Liver (tissue), 3 donors: ENCODE measurements around the gene ORMDL2.
"Not testable (repeated sequence)": the region's sequence is repeated elsewhere in the genome, so short reads cannot be mapped to it uniquely, and the experiment has no call there.

Experiments
- CTCF ChIP-seq: fragments of 150-350 bp; IDR thresholded peaks from 2 replicates; pipeline ENCODE4 v1.5.1; 2017; ENCODE audit warnings: improper control_type of control experiment, low read depth, low read length; ENCODE audit not compliant: missing input control
- GABPA ChIP-seq, 2 donors: IDR thresholded peaks in 1 of 2; conservative IDR thresholded peaks in 1 of 2; 2 replicates each; pipeline ENCODE4 v1.6.1; 2016; ENCODE audit warnings: antibody characterized with exemption in 2 of 2, mild to moderate bottlenecking in 1 of 2, moderate library complexity in 1 of 2
- HNF4A ChIP-seq, 2 donors: conservative IDR thresholded peaks; 2 replicates each; pipeline ENCODE4 v1.6.1; 2016; ENCODE audit warnings: antibody characterized with exemption in 2 of 2, mild to moderate bottlenecking in 2 of 2
- HNF4G ChIP-seq: IDR thresholded peaks from 2 replicates; pipeline ENCODE4 v1.6.1; 2016; ENCODE audit warnings: antibody characterized with exemption
- JUND ChIP-seq, 2 donors: IDR thresholded peaks; 2 replicates each; pipeline ENCODE4 v1.6.1; 2016; ENCODE audit warnings: antibody characterized with exemption in 2 of 2
- NR2F2 ChIP-seq: IDR thresholded peaks from 2 replicates; pipeline ENCODE4 v1.6.1; 2016; ENCODE audit warnings: antibody characterized with exemption
- RAD21 ChIP-seq, 2 donors: IDR thresholded peaks; 2 replicates each; pipeline ENCODE4 v1.6.1; 2016; ENCODE audit warnings: antibody characterized with exemption in 2 of 2, mild to moderate bottlenecking in 2 of 2
- REST ChIP-seq: IDR thresholded peaks from 2 replicates; pipeline ENCODE4 v1.6.1; 2016; ENCODE audit warnings: antibody characterized with exemption, mild to moderate bottlenecking
- RXRA ChIP-seq, 2 donors: IDR thresholded peaks; 2 replicates each; pipeline ENCODE4 v1.6.1; 2017 to 2018; ENCODE audit warnings: antibody characterized with exemption in 2 of 2, mild to moderate bottlenecking in 1 of 2
- SP1 ChIP-seq: IDR thresholded peaks from 2 replicates; pipeline ENCODE4 v1.6.1; 2018; ENCODE audit warnings: antibody characterized with exemption, mild to moderate bottlenecking
- YY1 ChIP-seq: IDR thresholded peaks from 2 replicates; pipeline ENCODE4 v1.6.1; 2016; ENCODE audit warnings: antibody characterized with exemption, mild to moderate bottlenecking
- ZBTB33 ChIP-seq: IDR thresholded peaks from 2 replicates; pipeline ENCODE4 v1.6.1; 2016; ENCODE audit warnings: antibody characterized with exemption
- TF ChIP-seq, protein P1 (sequence below): IDR thresholded peaks from 2 replicates; pipeline ENCODE4 v1.6.1; 2016; ENCODE audit warnings: antibody characterized with exemption
- donor health status: healthy.
- donor health status: healthy.

DNA sequence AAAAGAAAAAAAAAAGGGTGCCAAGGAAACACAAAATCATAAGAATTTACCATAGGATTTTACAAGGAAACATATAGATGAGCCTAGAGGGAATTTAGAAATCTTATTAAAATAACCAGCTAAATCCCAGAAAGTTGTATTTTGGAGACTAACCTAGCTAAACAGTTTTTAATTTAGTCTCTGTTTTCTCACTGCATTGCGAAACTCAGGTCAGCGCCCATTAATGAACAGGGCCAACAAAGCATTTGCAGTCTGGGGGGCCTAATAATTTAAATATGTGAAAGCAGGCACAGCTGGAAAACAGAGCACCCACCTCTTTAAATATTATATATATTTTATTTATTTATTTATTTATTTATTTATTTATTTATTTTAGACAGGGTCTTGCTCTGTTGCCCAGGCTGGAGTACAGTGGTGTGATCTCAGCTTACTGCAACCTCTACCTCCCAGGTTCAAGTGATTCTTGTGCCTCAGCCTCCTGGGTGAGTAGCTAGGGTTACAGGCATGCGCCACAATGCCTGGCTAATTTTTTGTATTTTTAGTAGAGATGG is 48.7 kb downstream of the ORMDL2 start:
- not testable (repeated sequence) for TF ChIP-seq RAD21 (IDR thresholded peaks at IDR 0.05); JUND (IDR thresholded peaks at IDR 0.05); GABPA (IDR thresholded peaks at IDR 0.05 in 1 of 2, conservative IDR thresholded peaks at IDR 0.05 in 1 of 2); CTCF; REST; YY1; ZBTB33; HNF4A (conservative IDR thresholded peaks at IDR 0.05); NR2F2; SP1; HNF4G; RXRA (IDR thresholded peaks at IDR 0.05)
- TF ChIP-seq, protein P1, sequence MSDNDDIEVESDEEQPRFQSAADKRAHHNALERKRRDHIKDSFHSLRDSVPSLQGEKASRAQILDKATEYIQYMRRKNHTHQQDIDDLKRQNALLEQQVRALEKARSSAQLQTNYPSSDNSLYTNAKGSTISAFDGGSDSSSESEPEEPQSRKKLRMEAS: not testable (repeated sequence)
